HEK293 (cell line): ENCODE measurements around the gene EML3.

Experiments
- CTCF ChIA-PET: fragments of 350-600 bp; formaldehyde crosslinking; extraction: SDS; loops from one replicate; lab custom pipeline; 2021; ENCODE audit warnings: antibody characterized with exemption; lab: Yijun Ruan, JAX
- POLR2A ChIA-PET: fragments of 300-600 bp; formaldehyde crosslinking; extraction: SDS; loops from one replicate; lab custom pipeline; 2020; ENCODE audit warnings: antibody characterized with exemption, inconsistent platforms; lab: Yijun Ruan, JAX
- H3K27ac ChIP-seq: fragments of 200-500 bp; sonication (Bioruptor generic); 2 replicates; pipeline ENCODE4 v1.5.1; 2014; ENCODE audit warnings: low read depth, low read length, control low read depth, inconsistent platforms; ENCODE audit errors: extremely low read depth
- H3K36me3 ChIP-seq, 2 experiments: fragments of 200-500 bp in 1 of 2; sonication (Bioruptor generic) in 1 of 2; 1 replicate in 1 of 2; 2 replicates in 1 of 2; pipeline ENCODE4 v1.5.1; 2014 to 2017; ENCODE audit warnings: inconsistent platforms in 2 of 2, low read length in 2 of 2; ENCODE audit not compliant: control insufficient read depth in 2 of 2, insufficient read depth in 1 of 2
- H3K4me1 ChIP-seq: fragments of 200-500 bp; sonication (Bioruptor generic); 2 replicates; pipeline ENCODE4 v1.5.1; 2014; ENCODE audit warnings: mild to moderate bottlenecking, low read length, inconsistent platforms; ENCODE audit not compliant: control insufficient read depth, insufficient read depth
- H3K4me3 ChIP-seq: 2 replicates; pipeline ENCODE4 v1.5.1; 2011; ENCODE audit warnings: low read depth, mild to moderate bottlenecking, control low read depth, low read length, moderate library complexity
- H3K9me3 ChIP-seq: fragments of 200-500 bp; sonication (Bioruptor generic); 2 replicates; pipeline ENCODE4 v1.5.1; 2014; ENCODE audit warnings: low read depth, low read length, inconsistent platforms; ENCODE audit not compliant: control insufficient read depth, insufficient read depth
- GLI2 ChIP-seq: fragments of 450-650 bp; formaldehyde crosslinking; IDR thresholded peaks from 2 replicates; pipeline ENCODE4; 2017; ENCODE audit warnings: missing biosample characterization, missing genetic modification characterization, low read depth, borderline replicate concordance
- INSM2 ChIP-seq: fragments of 450-650 bp; formaldehyde crosslinking; IDR thresholded peaks from 2 replicates; pipeline ENCODE4 v1.5.1; 2016; ENCODE audit warnings: missing biosample characterization, missing genetic modification characterization
- KLF16 ChIP-seq: fragments of 450-650 bp; formaldehyde crosslinking; IDR thresholded peaks from 2 replicates; pipeline ENCODE4 v1.5.1; 2017; ENCODE audit warnings: missing biosample characterization, missing genetic modification characterization
- OSR2 ChIP-seq: fragments of 450-650 bp; formaldehyde crosslinking; IDR thresholded peaks from 2 replicates; pipeline ENCODE4 v1.5.1; 2016; ENCODE audit warnings: missing biosample characterization, missing genetic modification characterization
- PRDM2 ChIP-seq: fragments of 450-650 bp; formaldehyde crosslinking; IDR thresholded peaks from 2 replicates; pipeline ENCODE4 v1.5.1; 2016; ENCODE audit warnings: missing biosample characterization, missing genetic modification characterization, borderline replicate concordance
- SP2 ChIP-seq: fragments of 450-650 bp; formaldehyde crosslinking; IDR thresholded peaks from 2 replicates; pipeline ENCODE4 v1.5.1; 2016; ENCODE audit warnings: missing biosample characterization, missing genetic modification characterization
- SP7 ChIP-seq: fragments of 450-650 bp; formaldehyde crosslinking; IDR thresholded peaks from 2 replicates; pipeline ENCODE4 v1.5.1; 2016; ENCODE audit warnings: missing biosample characterization, missing genetic modification characterization
- TSHZ1 ChIP-seq: fragments of 450-650 bp; formaldehyde crosslinking; IDR thresholded peaks from 2 replicates; pipeline ENCODE4 v1.5.1; 2016; ENCODE audit warnings: missing biosample characterization, missing genetic modification characterization, borderline replicate concordance
- ZBTB1 ChIP-seq: fragments of 450-650 bp; formaldehyde crosslinking; IDR thresholded peaks from 2 replicates; pipeline ENCODE4 v1.5.1; 2016; ENCODE audit warnings: missing biosample characterization, missing genetic modification characterization
- ZNF18 ChIP-seq: fragments of 450-650 bp; formaldehyde crosslinking; IDR thresholded peaks from 2 replicates; pipeline ENCODE4 v1.5.1; 2016; ENCODE audit warnings: missing biosample characterization, missing genetic modification characterization
- ZNF24 ChIP-seq: fragments of 450-650 bp; formaldehyde crosslinking; IDR thresholded peaks from 2 replicates; pipeline ENCODE4 v1.5.1; 2016; ENCODE audit warnings: missing biosample characterization, missing genetic modification characterization
- ZNF335 ChIP-seq: fragments of 450-650 bp; formaldehyde crosslinking; conservative IDR thresholded peaks from 2 replicates; pipeline ENCODE4 v1.5.1; 2016; ENCODE audit warnings: missing biosample characterization, missing genetic modification characterization
- ZNF354C ChIP-seq: fragments of 450-650 bp; formaldehyde crosslinking; IDR thresholded peaks from 2 replicates; pipeline ENCODE4 v1.5.1; 2016; ENCODE audit warnings: missing biosample characterization, missing genetic modification characterization, low read depth, borderline replicate concordance
- ZNF37A ChIP-seq: fragments of 450-650 bp; IDR thresholded peaks from 2 replicates; pipeline ENCODE4 v1.5.1; 2018; ENCODE audit warnings: missing biosample characterization, missing genetic modification characterization
- ZNF416 ChIP-seq: fragments of 450-650 bp; formaldehyde crosslinking; IDR thresholded peaks from 2 replicates; pipeline ENCODE4 v1.5.1; 2016; ENCODE audit warnings: missing biosample characterization, missing genetic modification characterization
- ZNF513 ChIP-seq: fragments of 450-650 bp; IDR thresholded peaks from 2 replicates; pipeline ENCODE4 v1.5.1; 2018; ENCODE audit warnings: missing biosample characterization, missing genetic modification characterization
- ZNF530 ChIP-seq: fragments of 450-650 bp; formaldehyde crosslinking; IDR thresholded peaks from 2 replicates; pipeline ENCODE4 v1.5.1; 2016; ENCODE audit warnings: low read depth, missing biosample characterization, missing genetic modification characterization
- ZNF623 ChIP-seq: fragments of 450-650 bp; formaldehyde crosslinking; IDR thresholded peaks from 2 replicates; pipeline ENCODE4 v1.5.1; 2016; ENCODE audit warnings: missing biosample characterization, missing genetic modification characterization
- ZNF768 ChIP-seq: fragments of 450-650 bp; formaldehyde crosslinking; IDR thresholded peaks from 2 replicates; pipeline ENCODE4 v1.5.1; 2018; ENCODE audit warnings: missing biosample characterization, mild to moderate bottlenecking, missing genetic modification characterization

Gene EML3

GRCh38 chr11:62607714-62608113 is 4.9 kb downstream of the EML3 start:
- POLR2A ChIA-PET: interaction anchor here (0.6 to 1.2 kb wide), 4 partner anchors 16 to 834 kb away, joined by 3 to 7 read pairs (median 4); partner anchors contain the start of genes EEF1G, INTS5 and TUT1
- CTCF ChIA-PET: interaction anchor here (0.7 to 2.1 kb wide), 3 partner anchors 14 to 98 kb away, joined by 3 to 9 read pairs (median 3); no protein-coding TSS in a partner anchor
- no peak for TF ChIP-seq KLF16 (tag by site-specific recombination)
- no peak for TF ChIP-seq ZNF24 (tag by site-specific recombination)
- no peak for TF ChIP-seq ZNF513 (tag by site-specific recombination)
- no peak for TF ChIP-seq ZNF335 (tag by site-specific recombination)
- no peak for TF ChIP-seq INSM2
- TF ChIP-seq ZNF768 (tag by site-specific recombination): no peak
- Histone ChIP-seq H3K4me1 (no peaks in the 10 kb centered on the region), H3K36me3 (peaks cover 0 to 58% of the 10 kb centered on the region in 2 experiments; a peak in 1 of 3 replicates), H3K27ac (no peak overlapping the region), H3K4me3 (no peak overlapping the region), H3K9me3 (no peaks in the 10 kb centered on the region)

- Histone ChIP-seq H3K9me3 (no peaks in the 10 kb centered on the region), H3K36me3 (peaks cover 0 to 58% of the 10 kb centered on the region in 2 experiments; a peak in 1 of 3 replicates), H3K4me3 (no peak overlapping the region), H3K27ac (no peak overlapping the region), H3K4me1 (no peaks in the 10 kb centered on the region)
- ChIA-PET CTCF (interaction anchor here (0.7 to 1.0 kb wide), 3 partner anchors 17 to 1834 kb away, joined by 3 to 4 read pairs (median 3); no protein-coding TSS in a partner anchor), POLR2A (interaction anchor here (1.0 to 1.1 kb wide), 2 partner anchors 14 to 32 kb away, joined by 6 to 7 read pairs; partner anchors contain the start of genes EEF1G and TUT1)
- no peak for TF ChIP-seq ZNF354C (tag by site-specific recombination)
- no peak for TF ChIP-seq ZNF37A
- no peak for TF ChIP-seq ZNF530 (tag by site-specific recombination)
- TF ChIP-seq SP2 (tag by site-specific recombination): no peak
- TF ChIP-seq ZNF18 (tag by site-specific recombination): no peak
- TF ChIP-seq GLI2 (tag by site-specific recombination): no peak
- no peak for TF ChIP-seq OSR2 (tag by site-specific recombination)
- TF ChIP-seq PRDM2 (tag by site-specific recombination): no peak
- TF ChIP-seq ZBTB1 (tag by site-specific recombination): no peak
- no peak for TF ChIP-seq SP7
- TF ChIP-seq ZNF623: no peak
- TF ChIP-seq ZNF416 (tag by site-specific recombination): no peak
- no peak for TF ChIP-seq TSHZ1 (tag by site-specific recombination)
These were observed 6.7 kb downstream of the EML3 start for GRCh38 chr11:62605902-62606301.
